ENCODE measurements around the gene MPZL2.

DNA sequence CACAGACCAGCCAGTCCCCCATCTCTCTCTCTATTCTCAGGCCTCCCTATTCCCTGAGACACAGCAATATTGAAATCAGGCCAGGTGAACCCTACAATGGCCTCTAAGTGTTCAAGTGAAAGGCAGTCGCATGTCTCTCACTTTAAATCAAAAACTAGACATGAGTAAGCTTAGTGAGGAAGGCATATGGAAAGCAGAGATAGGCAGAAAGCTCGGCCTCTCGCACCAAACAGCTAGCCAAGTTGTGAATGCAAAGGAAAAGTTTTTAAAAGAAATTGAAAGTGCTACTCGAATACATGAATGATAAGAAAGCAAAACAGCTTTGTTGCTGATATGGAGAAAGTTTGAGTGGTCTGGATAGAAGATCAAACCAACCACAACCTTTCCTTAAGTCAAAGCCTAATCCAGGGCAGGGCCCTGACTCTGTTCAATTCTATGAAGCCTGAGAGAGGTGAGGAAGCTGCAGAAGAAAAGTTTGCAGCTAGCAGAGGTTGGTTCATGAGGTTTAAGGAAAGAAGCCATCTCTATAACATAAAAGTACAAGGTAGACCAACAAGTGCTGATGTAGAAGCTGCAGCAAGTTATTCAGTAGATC lies 19.8 kb upstream of the MPZL2 start:
- TF ChIP-seq EZH2 (IDR thresholded peaks at IDR 0.05; ENCODE audit: borderline replicate concordance, insufficient read depth, low read length, poor library complexity, severe bottlenecking): no peak
- no peak for TF ChIP-seq TAF1 (IDR thresholded peaks at IDR 0.05; ENCODE audit: low read depth)
- TF ChIP-seq, protein P1, sequence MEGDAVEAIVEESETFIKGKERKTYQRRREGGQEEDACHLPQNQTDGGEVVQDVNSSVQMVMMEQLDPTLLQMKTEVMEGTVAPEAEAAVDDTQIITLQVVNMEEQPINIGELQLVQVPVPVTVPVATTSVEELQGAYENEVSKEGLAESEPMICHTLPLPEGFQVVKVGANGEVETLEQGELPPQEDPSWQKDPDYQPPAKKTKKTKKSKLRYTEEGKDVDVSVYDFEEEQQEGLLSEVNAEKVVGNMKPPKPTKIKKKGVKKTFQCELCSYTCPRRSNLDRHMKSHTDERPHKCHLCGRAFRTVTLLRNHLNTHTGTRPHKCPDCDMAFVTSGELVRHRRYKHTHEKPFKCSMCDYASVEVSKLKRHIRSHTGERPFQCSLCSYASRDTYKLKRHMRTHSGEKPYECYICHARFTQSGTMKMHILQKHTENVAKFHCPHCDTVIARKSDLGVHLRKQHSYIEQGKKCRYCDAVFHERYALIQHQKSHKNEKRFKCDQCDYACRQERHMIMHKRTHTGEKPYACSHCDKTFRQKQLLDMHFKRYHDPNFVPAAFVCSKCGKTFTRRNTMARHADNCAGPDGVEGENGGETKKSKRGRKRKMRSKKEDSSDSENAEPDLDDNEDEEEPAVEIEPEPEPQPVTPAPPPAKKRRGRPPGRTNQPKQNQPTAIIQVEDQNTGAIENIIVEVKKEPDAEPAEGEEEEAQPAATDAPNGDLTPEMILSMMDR (IDR thresholded peaks at IDR 0.05; ENCODE audit: poor library complexity, severe bottlenecking): no peak
- TF ChIP-seq, protein P2, sequence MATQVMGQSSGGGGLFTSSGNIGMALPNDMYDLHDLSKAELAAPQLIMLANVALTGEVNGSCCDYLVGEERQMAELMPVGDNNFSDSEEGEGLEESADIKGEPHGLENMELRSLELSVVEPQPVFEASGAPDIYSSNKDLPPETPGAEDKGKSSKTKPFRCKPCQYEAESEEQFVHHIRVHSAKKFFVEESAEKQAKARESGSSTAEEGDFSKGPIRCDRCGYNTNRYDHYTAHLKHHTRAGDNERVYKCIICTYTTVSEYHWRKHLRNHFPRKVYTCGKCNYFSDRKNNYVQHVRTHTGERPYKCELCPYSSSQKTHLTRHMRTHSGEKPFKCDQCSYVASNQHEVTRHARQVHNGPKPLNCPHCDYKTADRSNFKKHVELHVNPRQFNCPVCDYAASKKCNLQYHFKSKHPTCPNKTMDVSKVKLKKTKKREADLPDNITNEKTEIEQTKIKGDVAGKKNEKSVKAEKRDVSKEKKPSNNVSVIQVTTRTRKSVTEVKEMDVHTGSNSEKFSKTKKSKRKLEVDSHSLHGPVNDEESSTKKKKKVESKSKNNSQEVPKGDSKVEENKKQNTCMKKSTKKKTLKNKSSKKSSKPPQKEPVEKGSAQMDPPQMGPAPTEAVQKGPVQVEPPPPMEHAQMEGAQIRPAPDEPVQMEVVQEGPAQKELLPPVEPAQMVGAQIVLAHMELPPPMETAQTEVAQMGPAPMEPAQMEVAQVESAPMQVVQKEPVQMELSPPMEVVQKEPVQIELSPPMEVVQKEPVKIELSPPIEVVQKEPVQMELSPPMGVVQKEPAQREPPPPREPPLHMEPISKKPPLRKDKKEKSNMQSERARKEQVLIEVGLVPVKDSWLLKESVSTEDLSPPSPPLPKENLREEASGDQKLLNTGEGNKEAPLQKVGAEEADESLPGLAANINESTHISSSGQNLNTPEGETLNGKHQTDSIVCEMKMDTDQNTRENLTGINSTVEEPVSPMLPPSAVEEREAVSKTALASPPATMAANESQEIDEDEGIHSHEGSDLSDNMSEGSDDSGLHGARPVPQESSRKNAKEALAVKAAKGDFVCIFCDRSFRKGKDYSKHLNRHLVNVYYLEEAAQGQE (IDR thresholded peaks at IDR 0.05; ENCODE audit: borderline replicate concordance): no peak
- no peak for TF ChIP-seq POLR2AphosphoS5 (IDR thresholded peaks at IDR 0.05)
- no peak for TF ChIP-seq EP300 (conservative IDR thresholded peaks at IDR 0.05; ENCODE audit: poor library complexity, severe bottlenecking)
- TF ChIP-seq MXI1 (conservative IDR thresholded peaks at IDR 0.05; ENCODE audit: poor library complexity, severe bottlenecking): no peak
